Measurements from ENCODE around the gene EXOSC9.
A peak's percentile ranks its signal among the peaks of the same experiment; 100 is the strongest.

Gene EXOSC9

GRCh38 chr4:121789455-121789854 lies 11.7 kb upstream of the EXOSC9 start:
- DNase-seq (ENCODE audit: low spot score): no peak

- DNase-seq (ENCODE audit: low spot score): no peak
These were observed 10.9 kb upstream of the EXOSC9 start for GRCh38 chr4:121789960-121790829.

GRCh38 chr4:121790976-121791375 lies 10.1 kb upstream of the EXOSC9 start:
- DNase-seq (ENCODE audit: low spot score): no peak

- DNase-seq (ENCODE audit: low spot score): no peak
These were observed 9.6 kb upstream of the EXOSC9 start for GRCh38 chr4:121791481-121791880.

GRCh38 chr4:121792966-121793365 lies 8.2 kb upstream of the EXOSC9 start:
- no peak for DNase-seq (ENCODE audit: low spot score)

GRCh38 chr4:121794505-121795188 lies 6.5 kb upstream of the EXOSC9 start:
- DNase-seq (ENCODE audit: low spot score): peak; percentile 11

- peak; percentile 22 for DNase-seq (ENCODE audit: low spot score)
These were observed 4.8 kb upstream of the EXOSC9 start for GRCh38 chr4:121796283-121796682.

GRCh38 chr4:121799208-121799823 lies 1.8 kb upstream of the EXOSC9 start:
- no peak for DNase-seq (ENCODE audit: low spot score)

- no peak for DNase-seq (ENCODE audit: low spot score)
These were observed 1.1 kb upstream of the EXOSC9 start for GRCh38 chr4:121799867-121800501.

GRCh38 chr4:121800638-121800960 lies 524 bp upstream of the EXOSC9 start:
- DNase-seq (ENCODE audit: low spot score): no peak

GRCh38 chr4:121801715-121802075 lies 572 bp downstream of the EXOSC9 start:
- DNase-seq (ENCODE audit: low spot score): no peak

- no peak for DNase-seq (ENCODE audit: low spot score)
These were observed 5.3 kb downstream of the EXOSC9 start for GRCh38 chr4:121806411-121806810.

- no peak for DNase-seq (ENCODE audit: low spot score)
These were observed 10.0 kb downstream of the EXOSC9 start for GRCh38 chr4:121811122-121811521.

- no peak for DNase-seq (ENCODE audit: low spot score)
These were observed 13.6 kb downstream of the EXOSC9 start for GRCh38 chr4:121814756-121815155.

- no peak for DNase-seq (ENCODE audit: low spot score)
These were observed 15.9 kb downstream of the EXOSC9 start for GRCh38 chr4:121817006-121817405.

- no peak for DNase-seq (ENCODE audit: low spot score)
These were observed 16.6 kb downstream of the EXOSC9 start for GRCh38 chr4:121817701-121818100.

GRCh38 chr4:121818215-121818614 lies 17.1 kb downstream of the EXOSC9 start:
- DNase-seq (ENCODE audit: low spot score): no peak

GRCh38 chr4:121819216-121819965 lies 18.3 kb downstream of the EXOSC9 start:
- no peak for DNase-seq (ENCODE audit: low spot score)

GRCh38 chr4:121822047-121822446 lies 20.9 kb downstream of the EXOSC9 start:
- DNase-seq (ENCODE audit: low spot score): no peak

GRCh38 chr4:121822796-121823504 lies 21.8 kb downstream of the EXOSC9 start:
- DNase-seq (ENCODE audit: low spot score): peak; percentile 35

GRCh38 chr4:121823505-121824170 lies 22.5 kb downstream of the EXOSC9 start, which contains the start of gene CCNA2:
Gene CCNA2 (minus strand): TSS chr4:121823883. CDS start chr4:121823628, 255 bp downstream.
- DNase-seq (ENCODE audit: low spot score): peak; percentile 93
